Uterus (tissue), 4 donors: Measurements from ENCODE around the gene SCN8A. TPM values are rescaled to one million over a fixed set of nuclear protein-coding genes. Genes with fewer than 3 reads are reported as not detected.
"Not testable (repeated sequence)": the region's sequence is repeated elsewhere in the genome, so short reads cannot be mapped to it uniquely, and the experiment has no call there.

Experiments
- DNase-seq, 2 donors: peaks; one replicate each; pipeline ENCODE4 v3.0.0-alpha.2; 2019 to 2020
- H3K27ac ChIP-seq, 2 donors: fragments of 200-600 bp; sonication (generic); 1 replicate in 1 of 2; 2 replicates in 1 of 2; pipeline ENCODE4 v1.5.1; 2016 to 2018
- H3K27me3 ChIP-seq, 2 donors: fragments of 200-600 bp; sonication (generic); one replicate each; pipeline ENCODE4 v1.5.1; 2018 to 2019; ENCODE audit warnings: control low read depth in 1 of 2
- H3K36me3 ChIP-seq, 2 donors: fragments of 200-600 bp; sonication (generic); one replicate each; pipeline ENCODE4 v1.5.1; 2019; ENCODE audit warnings: control low read depth in 1 of 2
- H3K4me1 ChIP-seq, 2 donors: fragments of 200-600 bp; sonication (generic); one replicate each; pipeline ENCODE4 v1.5.1; 2018 to 2019; ENCODE audit warnings: control low read depth in 1 of 2
- H3K4me3 ChIP-seq, 2 donors: fragments of 200-600 bp; sonication (generic); 1 replicate in 1 of 2; 2 replicates in 1 of 2; pipeline ENCODE4 v1.5.1; 2018 to 2019; ENCODE audit warnings: mild to moderate bottlenecking in 1 of 2
- H3K9me3 ChIP-seq, 2 donors: fragments of 200-600 bp; sonication (generic); one replicate each; pipeline ENCODE4 v1.5.1; 2019; ENCODE audit warnings: control low read depth in 1 of 2
- CTCF ChIP-seq, 4 experiments: fragments of 200-600 bp in 2 of 4; fragments of 450-650 bp in 2 of 4; sonication (generic) in 2 of 4; IDR thresholded peaks; one replicate each; pipeline ENCODE4 v1.5.1; 2016 to 2019; ENCODE audit warnings: antibody characterized with exemption in 4 of 4, mild to moderate bottlenecking in 2 of 4, moderate library complexity in 1 of 4
- POLR2A ChIP-seq, 2 donors: fragments of 450-650 bp; IDR thresholded peaks; one replicate each; pipeline ENCODE4 v1.6.1; 2016; ENCODE audit warnings: antibody characterized with exemption in 2 of 2, mild to moderate bottlenecking in 1 of 2, moderate library complexity in 1 of 2
- intact Hi-C: fragments of 100-400 bp; cut with DNase I; formaldehyde crosslinking; loops from one replicate; pipeline ENCODE4 v1.15.1; 2023; ENCODE audit warnings: low total_unique reads
- total RNA-seq, 4 donors: library from RNA; depleted of rRNA in 3 of 4; stranded (reverse); fragments of >200 nt in 3 of 4; gene quantifications; one replicate each; pipeline versions ENCODE4 v1.1.0 to v1.2.4, GENCODE V29; 2014 to 2023
- donor health status: DM: yes; HTN: yes; CAD: no.

The SCN8A gene
- total RNA-seq, 4 donors from 2014 or later, result 1.3 to 6.7 (median 3.0) TPM; not detected in 1

- Histone ChIP-seq H3K9me3 (no peaks in the 10 kb centered on the region), H3K36me3 (no peaks in the 10 kb centered on the region), H3K4me1 (no peaks in the 10 kb centered on the region), H3K4me3 (no peak overlapping the region), H3K27me3 (no peaks in the 10 kb centered on the region), H3K27ac (no peak overlapping the region)
- DNase-seq, result no peak
- TF ChIP-seq POLR2A (IDR thresholded peaks at IDR 0.05) (no peak), CTCF (IDR thresholded peaks at IDR 0.05) (no peak)
- intact Hi-C loops, result no loop called here
Measured at GRCh38 chr12:51642286-51642685, 51.3 kb downstream of the SCN8A start.

- H3K4me3 ChIP-seq, result no peak overlapping the region
- H3K36me3 ChIP-seq, result no peaks in the 10 kb centered on the region
- no peaks in the 10 kb centered on the region for H3K9me3 ChIP-seq
- no peaks in the 10 kb centered on the region for H3K4me1 ChIP-seq
- no peak overlapping the region for H3K27ac ChIP-seq
- no peaks in the 10 kb centered on the region for H3K27me3 ChIP-seq
- no peak for DNase-seq
- TF ChIP-seq CTCF (IDR thresholded peaks at IDR 0.05) (no peak), POLR2A (IDR thresholded peaks at IDR 0.05) (no peak)
- intact Hi-C loops, result no loop called here
Measured at GRCh38 chr12:51643951-51644350, 52.9 kb downstream of the SCN8A start.

GRCh38 chr12:51644691-51645090, 53.7 kb downstream of the SCN8A start:
- H3K4me1 ChIP-seq, DNase-seq, H3K27me3 ChIP-seq, H3K4me3 ChIP-seq, H3K36me3 ChIP-seq, intact Hi-C loops, H3K9me3 ChIP-seq, H3K27ac ChIP-seq: not testable (repeated sequence)

- Histone ChIP-seq H3K27ac (no peak overlapping the region), H3K4me1 (no peaks in the 10 kb centered on the region), H3K36me3 (no peaks in the 10 kb centered on the region), H3K4me3 (no peak overlapping the region), H3K27me3 (no peaks in the 10 kb centered on the region), H3K9me3 (no peaks in the 10 kb centered on the region)
- no peak for DNase-seq
- TF ChIP-seq CTCF (IDR thresholded peaks at IDR 0.05), result no peak
- intact Hi-C loops, result no loop called here
Measured at GRCh38 chr12:51645961-51646360, 54.9 kb downstream of the SCN8A start.

- H3K36me3 ChIP-seq, result no peaks in the 10 kb centered on the region
- intact Hi-C loops, result no loop called here
- no peaks in the 10 kb centered on the region for H3K27me3 ChIP-seq
- no peak overlapping the region for H3K4me3 ChIP-seq
- H3K9me3 ChIP-seq, result no peaks in the 10 kb centered on the region
- no peaks in the 10 kb centered on the region for H3K4me1 ChIP-seq
- TF ChIP-seq CTCF (IDR thresholded peaks at IDR 0.05) (no peak), POLR2A (IDR thresholded peaks at IDR 0.05) (no peak)
- no peak overlapping the region for H3K27ac ChIP-seq
- no peak for DNase-seq
Measured at GRCh38 chr12:51647647-51648046, 56.6 kb downstream of the SCN8A start.

DNA sequence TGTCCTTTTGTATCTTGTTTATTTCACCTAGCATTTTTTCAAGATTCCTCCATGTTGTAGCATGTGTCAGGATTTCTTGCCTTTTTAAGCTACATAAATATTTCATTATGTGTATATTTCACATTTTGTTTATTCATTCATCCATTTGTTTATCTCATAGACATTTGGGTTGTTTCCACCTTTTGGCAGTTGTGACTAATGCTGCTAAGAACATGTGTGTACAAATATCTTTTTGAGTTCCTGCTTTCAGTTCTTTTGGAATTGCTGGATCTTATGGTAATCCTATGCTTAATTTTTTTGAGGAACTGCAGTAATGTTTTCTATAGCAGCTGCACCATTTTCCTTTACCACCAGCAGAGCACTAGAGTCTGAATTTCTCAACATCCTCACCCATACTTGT, 62.4 kb downstream of the SCN8A start:
- Histone ChIP-seq H3K27ac (no peak overlapping the region), H3K4me1 (no peaks in the 10 kb centered on the region), H3K36me3 (no peaks in the 10 kb centered on the region), H3K27me3 (no peaks in the 10 kb centered on the region), H3K4me3 (no peak overlapping the region), H3K9me3 (no peaks in the 10 kb centered on the region)
- intact Hi-C loops, result no loop called here
- TF ChIP-seq CTCF (IDR thresholded peaks at IDR 0.05) (no peak), POLR2A (IDR thresholded peaks at IDR 0.05) (no peak)
- DNase-seq, result no peak
